H1 (cell line): ENCODE results near the gene S1PR2. TPM values are rescaled to one million over a fixed set of nuclear protein-coding genes. Genes with fewer than 3 reads are reported as not detected.
A peak's percentile ranks its signal among the peaks of the same experiment; 100 is the strongest.

ENCODE experiments used
- CTCF ChIA-PET: fragments of 300-600 bp; sonication (Branson Sonifier 250); formaldehyde crosslinking; loops from one replicate; lab custom pipeline; 2021; ENCODE audit not compliant: partially characterized antibody; lab: Charles Lee
- POLR2A ChIA-PET: fragments of 300-600 bp; sonication (Branson Sonifier 250); formaldehyde crosslinking; loops from one replicate; lab custom pipeline; 2021; ENCODE audit warnings: inconsistent platforms; ENCODE audit not compliant: partially characterized antibody; lab: Charles Lee
- DNase-seq, 2 experiments: peaks; one replicate each; pipeline versions ENCODE4 v3.0.0 to v3.0.0-alpha.2; 2010 to 2022; ENCODE audit warnings: low spot score in 2 of 2, low read depth in 1 of 2, mixed read lengths in 1 of 2
- FAIRE-seq: peaks from 2 replicates; lab custom pipeline; 2011; peaks lifted over from hg19 to GRCh38; lab: Jason Lieb, UNC
- H2AFZ ChIP-seq: 2 replicates; pipeline ENCODE4 v1.8.1; 2012; ENCODE audit warnings: low read length, inconsistent platforms
- H2AK5ac ChIP-seq: 2 replicates; pipeline ENCODE4 v1.6.1; 2013; ENCODE audit warnings: low read depth, low read length
- H2BK120ac ChIP-seq: replicated peaks from 2 replicates; pipeline ENCODE3; 2013; ENCODE audit warnings: low read depth, low read length, inconsistent platforms
- H2BK12ac ChIP-seq: 2 replicates; pipeline ENCODE4 v1.6.1; 2013; ENCODE audit warnings: low read depth, low read length
- H2BK15ac ChIP-seq: 2 replicates; pipeline ENCODE4 v1.6.1; 2013; ENCODE audit warnings: low read length
- H2BK20ac ChIP-seq: 2 replicates; pipeline ENCODE4 v1.6.1; 2013; ENCODE audit warnings: low read length
- H2BK5ac ChIP-seq: 2 replicates; pipeline ENCODE4 v1.6.1; 2013; ENCODE audit warnings: low read depth, low read length
- H3K14ac ChIP-seq: 2 replicates; pipeline ENCODE4 v1.6.1; 2013; ENCODE audit warnings: inconsistent platforms; ENCODE audit not compliant: insufficient read length
- H3K18ac ChIP-seq: 2 replicates; pipeline ENCODE4 v1.6.1; 2013; ENCODE audit warnings: low read length; ENCODE audit errors: extremely low read depth
- H3K23ac ChIP-seq: 2 replicates; pipeline ENCODE4 v1.6.1; 2013; ENCODE audit warnings: inconsistent platforms; ENCODE audit not compliant: insufficient read length
- H3K23me2 ChIP-seq: 2 replicates; pipeline ENCODE4 v1.6.1; 2013; ENCODE audit warnings: low read depth, low read length
- H3K27ac ChIP-seq: 2 replicates; pipeline ENCODE4 v1.6.1; 2011; ENCODE audit warnings: low read depth, low read length, inconsistent platforms
- H3K27me3 ChIP-seq, 4 experiments: replicated peaks in 1 of 4; 1 replicate in 1 of 4; 2 replicates in 3 of 4; pipeline versions ENCODE4 v1.6.1 to v1.8.1; 2011 to 2013; ENCODE audit warnings: low read length in 3 of 4, mild to moderate bottlenecking in 3 of 4, inconsistent platforms in 2 of 4, mixed read lengths in 2 of 4, moderate library complexity in 1 of 4; ENCODE audit not compliant: control insufficient read depth in 3 of 4, insufficient read depth in 3 of 4; ENCODE audit errors: extremely low read depth in 1 of 4
- H3K36me3 ChIP-seq, 4 experiments: 2 replicates each; pipeline versions ENCODE4 v1.6.1 to v1.8.1; 2011 to 2013; ENCODE audit warnings: mild to moderate bottlenecking in 4 of 4, low read length in 3 of 4, moderate library complexity in 2 of 4, control low read depth in 1 of 4, inconsistent platforms in 1 of 4; ENCODE audit not compliant: insufficient read depth in 4 of 4, control insufficient read depth in 2 of 4
- H3K4ac ChIP-seq: replicated peaks from 2 replicates; pipeline ENCODE3; 2013; ENCODE audit warnings: low read length, low read depth, mixed read lengths, inconsistent platforms; ENCODE audit not compliant: insufficient read length
- H3K4me1 ChIP-seq, 4 experiments: replicated peaks in 1 of 4; 1 replicate in 1 of 4; 2 replicates in 3 of 4; pipeline versions ENCODE4 v1.6.1 to v1.8.1; 2011 to 2013; ENCODE audit warnings: low read length in 3 of 4, inconsistent platforms in 2 of 4, mixed read lengths in 1 of 4; ENCODE audit not compliant: insufficient read depth in 4 of 4, control insufficient read depth in 3 of 4
- H3K4me2 ChIP-seq, 2 experiments: 2 replicates each; pipeline versions ENCODE4 v1.6.1 to v1.8.1; 2011 to 2013; ENCODE audit warnings: low read depth in 2 of 2, low read length in 2 of 2, control low read depth in 1 of 2, inconsistent platforms in 1 of 2, mild to moderate bottlenecking in 1 of 2; ENCODE audit not compliant: insufficient read depth in 1 of 2
- H3K4me3 ChIP-seq, 4 experiments: fragments of 200-600, 300-600 bp in 1 of 4; sonication (generic), shearing (Covaris generic), sonication (Bioruptor Twin) in 1 of 4; 2 replicates each; pipeline versions ENCODE4 v1.5.1 to v1.8.1; 2011 to 2016; ENCODE audit warnings: low read length in 4 of 4, low read depth in 3 of 4, control low read depth in 2 of 4, inconsistent platforms in 2 of 4, mild to moderate bottlenecking in 2 of 4, mixed read lengths in 1 of 4, moderate library complexity in 1 of 4; ENCODE audit not compliant: insufficient read depth in 2 of 4; ENCODE audit errors: extremely low read depth in 1 of 4
- H3K56ac ChIP-seq: replicated peaks from 2 replicates; pipeline ENCODE3; 2013; ENCODE audit warnings: low read depth, mild to moderate bottlenecking, mixed read lengths, low read length, inconsistent platforms; ENCODE audit not compliant: insufficient read length
- H3K79me1 ChIP-seq: 2 replicates; pipeline ENCODE4 v1.6.1; 2013; ENCODE audit warnings: low read depth, low read length, control low read depth
- H3K79me2 ChIP-seq, 2 experiments: 2 replicates each; pipeline versions ENCODE4 v1.6.1 to v1.8.1; 2012 to 2013; ENCODE audit warnings: low read length in 2 of 2, mild to moderate bottlenecking in 2 of 2, inconsistent platforms in 1 of 2; ENCODE audit not compliant: insufficient read depth in 2 of 2, control insufficient read depth in 1 of 2
- H3K9ac ChIP-seq, 4 experiments: replicated peaks in 1 of 4; 1 replicate in 1 of 4; 2 replicates in 3 of 4; pipeline versions ENCODE4 v1.6.1 to v1.8.1; 2011 to 2013; ENCODE audit warnings: low read depth in 3 of 4, low read length in 3 of 4, control low read depth in 2 of 4, mild to moderate bottlenecking in 2 of 4, moderate library complexity in 2 of 4, inconsistent platforms in 1 of 4; ENCODE audit errors: extremely low read depth in 1 of 4
- H3K9me3 ChIP-seq, 2 experiments: 2 replicates each; pipeline versions ENCODE4 v1.6.1 to v1.8.1; 2012 to 2013; ENCODE audit warnings: mild to moderate bottlenecking in 2 of 2, moderate library complexity in 2 of 2, control low read depth in 1 of 2, inconsistent platforms in 1 of 2, low read depth in 1 of 2, low read length in 1 of 2, mixed read lengths in 1 of 2; ENCODE audit not compliant: insufficient read depth in 2 of 2
- H4K20me1 ChIP-seq, 2 experiments: replicated peaks in 1 of 2; 2 replicates each; pipeline versions ENCODE3 to v1.8.1; 2011 to 2013; ENCODE audit warnings: inconsistent platforms in 2 of 2, low read length in 2 of 2, mild to moderate bottlenecking in 1 of 2; ENCODE audit not compliant: insufficient read depth in 2 of 2, control insufficient read depth in 1 of 2
- H4K5ac ChIP-seq: 2 replicates; pipeline ENCODE4 v1.6.1; 2013; ENCODE audit warnings: low read length, low read depth, mixed read lengths, inconsistent platforms; ENCODE audit not compliant: insufficient read length
- H4K8ac ChIP-seq: 2 replicates; pipeline ENCODE4 v1.8.0; 2013; ENCODE audit warnings: mild to moderate bottlenecking, moderate library complexity, low read length, inconsistent platforms; ENCODE audit not compliant: insufficient read depth; ENCODE audit errors: extremely low read depth
- H4K91ac ChIP-seq: replicated peaks from 2 replicates; pipeline ENCODE3; 2013; ENCODE audit warnings: low read length, mixed read lengths, inconsistent platforms; ENCODE audit not compliant: insufficient read length
- ATF2 ChIP-seq: IDR thresholded peaks from 2 replicates; pipeline ENCODE4 v1.6.1; 2012; ENCODE audit warnings: low read length, inconsistent platforms
- BACH1 ChIP-seq: IDR thresholded peaks from 2 replicates; pipeline ENCODE4 v1.6.1; 2012; ENCODE audit warnings: low read length, improper control_type of control experiment
- BCL11A ChIP-seq, 2 experiments: IDR thresholded peaks; one replicate each; pipeline ENCODE4 v1.6.1; 2011; ENCODE audit warnings: low read depth in 2 of 2, low read length in 2 of 2, mild to moderate bottlenecking in 2 of 2
- CHD2 ChIP-seq: IDR thresholded peaks from 2 replicates; pipeline ENCODE4 v1.6.1; 2012; ENCODE audit warnings: low read length, improper control_type of control experiment
- E2F6 ChIP-seq: IDR thresholded peaks from 2 replicates; pipeline ENCODE4 v1.6.1; 2012; ENCODE audit warnings: inconsistent platforms
- EZH2 ChIP-seq: fragments of 200-600 bp; sonication (generic); IDR thresholded peaks from 2 replicates; pipeline ENCODE4 v1.7.1; 2012; ENCODE audit warnings: low read depth, mild to moderate bottlenecking, moderate library complexity, low read length, inconsistent platforms; ENCODE audit not compliant: severe bottlenecking
- GTF2F1 ChIP-seq: IDR thresholded peaks from 2 replicates; pipeline ENCODE4 v1.6.1; 2012; ENCODE audit warnings: low read depth, low read length, improper control_type of control experiment, borderline replicate concordance
- KDM1A ChIP-seq: fragments of 200-600, 300-600 bp; sonication (generic); IDR thresholded peaks from 2 replicates; pipeline ENCODE4 v1.7.1; 2016; ENCODE audit warnings: mild to moderate bottlenecking, low read length, borderline replicate concordance
- RNF2 ChIP-seq: fragments of 200-900, 300-1000 bp; sonication (generic); IDR thresholded peaks from 2 replicates; pipeline ENCODE4 v1.7.1; 2016; ENCODE audit warnings: borderline replicate concordance, low read depth, mild to moderate bottlenecking, antibody characterized with exemption, low read length; ENCODE audit not compliant: poor library complexity, severe bottlenecking; ENCODE audit errors: missing control alignments
- SP4 ChIP-seq: IDR thresholded peaks from 2 replicates; pipeline ENCODE4 v1.6.1; 2012; ENCODE audit warnings: low read length, inconsistent platforms
- SRF ChIP-seq: IDR thresholded peaks from 2 replicates; pipeline ENCODE4 v1.6.1; 2011; ENCODE audit warnings: mild to moderate bottlenecking, low read depth, low read length, moderate library complexity
- WGBS, 2 experiments: shearing (Covaris generic) in 1 of 2; methylation state at CpG; one replicate each; pipeline versions ENCODE4 v1.1.6 to v1.1.7; 2013 to 2015; ENCODE audit warnings: low lambda C conversion rate in 2 of 2, mixed read lengths in 2 of 2, inconsistent platforms in 1 of 2, low coverage in 1 of 2, missing lambda C conversion rate in 1 of 2; ENCODE audit not compliant: insufficient replicate concordance in 2 of 2, insufficient coverage in 1 of 2, insufficient read length in 1 of 2; ENCODE audit errors: extremely low coverage in 1 of 2, missing lambda C conversion rate in 1 of 2; 5-methylcytosine and 5-hydroxymethylcytosine counted together
- polyA plus RNA-seq, 7 experiments: library from polyadenylated mRNA; depleted of rRNA in 3 of 7; stranded (reverse) in 5 of 7; unstranded in 2 of 7; fragments of >200 nt in 5 of 7; fragments of 200-250 nt in 2 of 7; gene quantifications; 1 replicate in 5 of 7; 2 replicates in 1 of 7; 4 replicates in 1 of 7; pipeline versions ENCODE4 v1.2.1 to v1.2.3, GENCODE V29; 2011 to 2013; ENCODE audit warnings: missing spikeins in 2 of 7, mixed read lengths in 2 of 7
- total RNA-seq: library from RNA; stranded (reverse); fragmentation: NEBNext Ultra II Directional; extraction: Animal tissue kit (Norgen Biotek cat#: 25700); gene quantifications from 2 replicates; pipeline ENCODE4 v1.2.1, GENCODE V29; 2021

Gene S1PR2
- total and polyA plus RNA-seq, 2 of the 8 experiments (the other 6 are each of a cell fraction or from before 2014, with no cell fraction given) = 17.5 to 19.4 TPM

- DNase-seq (no peak), FAIRE-seq (no peak)
- Histone ChIP-seq H2BK5ac (no peak overlapping the region), H3K4me3 (no peak overlapping the region), H2BK15ac (no peak overlapping the region), H2AK5ac (peak overlapping the region; percentile 82; the same call in 1 of the 2 replicates), H3K23ac (no peak overlapping the region), H4K20me1 (peaks cover 12% of the 10 kb centered on the region in 2 experiments), H3K4me1 (peaks cover 3 to 4% (median 3%) of the 10 kb centered on the region in 4 experiments; a peak in 4 of 7 replicates), H3K27ac (peak overlapping the region; percentile 50; the same call in 1 of the 2 replicates), H2BK12ac (peak overlapping the region; percentile 39; the same call in 1 of the 2 replicates), H4K8ac (no peak overlapping the region), H3K14ac (no peak overlapping the region), H3K79me1 (peaks cover 11% of the 10 kb centered on the region), H3K4me2 (no peak overlapping the region), H3K18ac (no peak overlapping the region; the same call in 1 of the 2 replicates), H3K9me3 (no peaks in the 10 kb centered on the region), H4K91ac (no peak overlapping the region), H3K9ac (peak overlapping the region in 1 of 4 experiments; percentile 18; a peak in 1 of 7 replicates), H2BK20ac (no peak overlapping the region), H3K4ac (no peak overlapping the region), H3K23me2 (peaks cover 7% of the 10 kb centered on the region; the same call in 1 of the 2 replicates), H2AFZ (no peak overlapping the region), H3K36me3 (peaks cover 0 to 3% (median under 1%) of the 10 kb centered on the region in 4 experiments; a peak in 3 of 8 replicates), H4K5ac (no peak overlapping the region), H3K79me2 (peaks cover 0 to 16% of the 10 kb centered on the region in 2 experiments; a peak in 2 of 4 replicates), H3K27me3 (no peaks in the 10 kb centered on the region), H3K56ac (no peak overlapping the region), H2BK120ac (no peak overlapping the region)
- WGBS, 2 experiments = 91% methylated on average over 6 of the region's 6 CpGs; no CpG with 5 or more reads in 1 of the 2 experiments
- ChIA-PET POLR2A (interaction anchor here (0.5 to 2.3 kb wide), 5 partner anchors 11 to 34 kb away, joined by 3 to 6 read pairs (median 3); partner anchors contain the start of gene DNMT1), CTCF (interaction anchor here (0.5 to 6.4 kb wide), 7 partner anchors 9 to 1644 kb away, joined by 3 to 59 read pairs (median 3); no protein-coding TSS in a partner anchor)
- TF ChIP-seq KDM1A (no peak), GTF2F1 (no peak), BCL11A (IDR thresholded peaks at IDR 0.05; ENCODE audit: low read depth in 2 of 2, low read length in 2 of 2) (no peak), SP4 (no peak), BACH1 (no peak), E2F6 (no peak), EZH2 (no peak), SRF (no peak), RNF2 (no peak), CHD2 (no peak), ATF2 (no peak)
Observed at GRCh38 chr19:10226021-10226375, 5.1 kb downstream of the S1PR2 start.
